Naive B cell (primary cell): ENCODE measurements around the gene ARFGAP2. TPM values are rescaled to one million over a fixed set of nuclear protein-coding genes. Genes with fewer than 3 reads are reported as not detected.
"Not testable (repeated sequence)": the region's sequence is repeated elsewhere in the genome, so short reads cannot be mapped to it uniquely, and the experiment has no call there.

Experiments used
- ATAC-seq, 2 donors: fragments of 150-1000 bp; cut with Tn5 transposase; 2 replicates each; pipeline ENCODE4 v1.10.0; 2021; ENCODE audit warnings: low read depth in 2 of 2, mild to moderate bottlenecking in 2 of 2, moderate library complexity in 2 of 2
- DNase-seq: peaks from one replicate; pipeline ENCODE4 v3.0.0; 2022
- H3K27ac Mint-ChIP-seq, 6 donors: one replicate each; pipeline ENCODE4 v1.8.0; 2020 to 2022; ENCODE audit warnings: mild to moderate bottlenecking in 6 of 6, mixed read lengths in 6 of 6, moderate library complexity in 5 of 6, inconsistent platforms in 2 of 6
- H3K27me3 Mint-ChIP-seq, 3 donors: one replicate each; pipeline ENCODE4 v1.8.0; 2021 to 2022; ENCODE audit warnings: mixed read lengths in 3 of 3, mild to moderate bottlenecking in 1 of 3
- H3K36me3 Mint-ChIP-seq, 2 donors: one replicate each; pipeline ENCODE4 v1.8.0; 2020 to 2022; ENCODE audit warnings: mixed read lengths in 2 of 2, inconsistent platforms in 1 of 2, mild to moderate bottlenecking in 1 of 2
- H3K4me1 Mint-ChIP-seq, 3 donors: one replicate each; pipeline ENCODE4 v1.8.0; 2020 to 2022; ENCODE audit warnings: mixed read lengths in 3 of 3, inconsistent platforms in 1 of 3, mild to moderate bottlenecking in 1 of 3, moderate library complexity in 1 of 3
- H3K4me3 Mint-ChIP-seq, 8 donors: one replicate each; pipeline ENCODE4 v1.8.0; 2020 to 2022; ENCODE audit warnings: mild to moderate bottlenecking in 8 of 8, mixed read lengths in 8 of 8, moderate library complexity in 8 of 8, inconsistent platforms in 2 of 8
- H3K9me3 Mint-ChIP-seq, 7 donors: one replicate each; pipeline ENCODE4 v1.8.0; 2020 to 2022; ENCODE audit warnings: mixed read lengths in 7 of 7, mild to moderate bottlenecking in 5 of 7, inconsistent platforms in 2 of 7, moderate library complexity in 1 of 7
- polyA plus RNA-seq, 6 donors: library from polyadenylated mRNA; unstranded; fragments of 300-500 nt; fragmentation: Illumina TruSeq; gene quantifications; one replicate each; pipeline ENCODE4 v1.2.3, GENCODE V29; 2021; ENCODE audit warnings: low read depth in 6 of 6

The ARFGAP2 gene
- polyA plus RNA-seq, 6 donors from 2014 or later, result 87.2 to 127 (median 100) TPM

- H3K27me3 Mint-ChIP-seq, result no peaks in the 10 kb centered on the region
Measured at GRCh38 chr11:47204637-47204989, 27.9 kb upstream of the ARFGAP2 start.

GRCh38 chr11:47202576-47202975 lies 25.9 kb upstream of the ARFGAP2 start:
- Mint-ChIP-seq H3K27me3 (peaks cover 0 to 5% (median 5%) of the 10 kb centered on the region in 3 donors), H3K27ac (no peak overlapping the region), H3K4me3 (no peak overlapping the region), H3K4me1 (no peaks in the 10 kb centered on the region), H3K9me3 (no peaks in the 10 kb centered on the region), H3K36me3 (no peaks in the 10 kb centered on the region)
- no peak for ATAC-seq
- no peak for DNase-seq

More at GRCh38 chr11:47204637-47204989, 27.9 kb upstream of the ARFGAP2 start:
- DNase-seq, result no peak
- peak overlapping the region in 1 of 6 donors; percentile 13 for H3K27ac Mint-ChIP-seq
- no peak overlapping the region for H3K4me3 Mint-ChIP-seq
- no peaks in the 10 kb centered on the region for H3K4me1 Mint-ChIP-seq
- no peak for ATAC-seq
- H3K9me3 Mint-ChIP-seq, result no peaks in the 10 kb centered on the region
- H3K36me3 Mint-ChIP-seq, result no peaks in the 10 kb centered on the region

GRCh38 chr11:47201015-47201414 lies 24.3 kb upstream of the ARFGAP2 start:
- H3K36me3 Mint-ChIP-seq, result no peaks in the 10 kb centered on the region
- no peak for ATAC-seq

GRCh38 chr11:47198161-47198560 lies 21.5 kb upstream of the ARFGAP2 start:
- H3K4me1 Mint-ChIP-seq, H3K9me3 Mint-ChIP-seq, H3K27ac Mint-ChIP-seq, H3K36me3 Mint-ChIP-seq, ATAC-seq, H3K4me3 Mint-ChIP-seq, DNase-seq: not testable (repeated sequence)
- peaks cover 0 to 19% (median 5%) of the 10 kb centered on the region in 3 donors for H3K27me3 Mint-ChIP-seq

More at GRCh38 chr11:47201015-47201414, 24.3 kb upstream of the ARFGAP2 start:
- Mint-ChIP-seq H3K4me1 (no peaks in the 10 kb centered on the region), H3K27ac (no peak overlapping the region), H3K4me3 (peak overlapping the region in 1 of 8 donors; percentile 22), H3K27me3 (peaks cover 0 to 13% (median 5%) of the 10 kb centered on the region in 3 donors), H3K9me3 (no peaks in the 10 kb centered on the region)
- DNase-seq, result no peak

- H3K4me1 Mint-ChIP-seq, result peaks cover 1 to 7% (median 5%) of the 10 kb centered on the region in 3 donors
- no peak overlapping the region for H3K4me3 Mint-ChIP-seq
- no peaks in the 10 kb centered on the region for H3K9me3 Mint-ChIP-seq
- H3K27ac Mint-ChIP-seq, result no peak overlapping the region
- DNase-seq (no peak), ATAC-seq (no peak)
- H3K27me3 Mint-ChIP-seq, result peaks cover 0 to 34% (median 5%) of the 10 kb centered on the region in 3 donors
- no peaks in the 10 kb centered on the region for H3K36me3 Mint-ChIP-seq
Measured at GRCh38 chr11:47192111-47192510, 15.4 kb upstream of the ARFGAP2 start.

- Mint-ChIP-seq H3K27me3 (peaks cover 0 to 35% (median 5%) of the 10 kb centered on the region in 3 donors), H3K4me1 (peaks cover 6 to 12% (median 12%) of the 10 kb centered on the region in 3 donors), H3K27ac (peak overlapping the region in 1 of 6 donors; percentile 28)
- not testable (repeated sequence) for DNase-seq, H3K36me3 Mint-ChIP-seq, H3K9me3 Mint-ChIP-seq, ATAC-seq, H3K4me3 Mint-ChIP-seq
Measured at GRCh38 chr11:47191137-47191536, 14.5 kb upstream of the ARFGAP2 start.

GRCh38 chr11:47189100-47189834 lies 12.6 kb upstream of the ARFGAP2 start:
- Mint-ChIP-seq H3K4me1 (peaks cover 6 to 12% (median 12%) of the 10 kb centered on the region in 3 donors), H3K27ac (no peak overlapping the region), H3K27me3 (peaks cover 1 to 36% (median 9%) of the 10 kb centered on the region in 3 donors), H3K36me3 (no peaks in the 10 kb centered on the region), H3K4me3 (peak overlapping the region in 3 of 8 donors; percentile 4 to 35 (median 22)), H3K9me3 (no peaks in the 10 kb centered on the region)
- no peak for DNase-seq
- no peak for ATAC-seq

GRCh38 chr11:47188259-47188658 lies 11.6 kb upstream of the ARFGAP2 start:
- DNase-seq, result no peak
- Mint-ChIP-seq H3K36me3 (no peaks in the 10 kb centered on the region), H3K4me3 (peak overlapping the region in 3 of 8 donors; percentile 9 to 81 (median 51)), H3K27me3 (peaks cover 4 to 46% (median 13%) of the 10 kb centered on the region in 3 donors), H3K27ac (no peak overlapping the region), H3K9me3 (no peaks in the 10 kb centered on the region), H3K4me1 (peaks cover 6 to 12% (median 12%) of the 10 kb centered on the region in 3 donors)
- ATAC-seq, result no peak

GRCh38 chr11:47187723-47188122 lies 11.0 kb upstream of the ARFGAP2 start:
- no peaks in the 10 kb centered on the region for H3K36me3 Mint-ChIP-seq
- no peak for ATAC-seq
- peaks cover 4 to 51% (median 13%) of the 10 kb centered on the region in 3 donors for H3K27me3 Mint-ChIP-seq
- peaks cover 6 to 12% (median 12%) of the 10 kb centered on the region in 3 donors for H3K4me1 Mint-ChIP-seq
- peak overlapping the region in 5 of 8 donors; percentile 68 to 89 (median 81) for H3K4me3 Mint-ChIP-seq
- DNase-seq, result no peak
- no peak overlapping the region for H3K27ac Mint-ChIP-seq
- no peaks in the 10 kb centered on the region for H3K9me3 Mint-ChIP-seq

- H3K27ac Mint-ChIP-seq, result peak overlapping the region in 3 of 6 donors; percentile 43 to 74 (median 52)
Measured at GRCh38 chr11:47186700-47187695, 10.3 kb upstream of the ARFGAP2 start.

GRCh38 chr11:47186076-47186699 lies 9.5 kb upstream of the ARFGAP2 start, which contains the start of gene PACSIN3:
Gene PACSIN3 (minus strand): TSS chr11:47186434. CDS start chr11:47182727, 3,707 bp downstream.
- H3K27me3 Mint-ChIP-seq, result peaks cover 4 to 53% (median 13%) of the 10 kb centered on the region in 3 donors
- peak within 1 kb of the TSS in 3 of 6 donors; percentile 43 to 74 (median 52) for H3K27ac Mint-ChIP-seq
- ATAC-seq (peak; percentile 71 to 73), DNase-seq (peak; percentile 39)
- H3K4me3 Mint-ChIP-seq, result peak within 1 kb of the TSS; percentile 80 to 92 (median 88)
- no peaks in the 10 kb centered on the region for H3K9me3 Mint-ChIP-seq
- peaks cover 6 to 12% (median 12%) of the 10 kb centered on the region in 3 donors for H3K4me1 Mint-ChIP-seq
- H3K36me3 Mint-ChIP-seq, result no peaks in the 10 kb centered on the region

More at GRCh38 chr11:47186700-47187695, 10.3 kb upstream of the ARFGAP2 start:
- Mint-ChIP-seq H3K4me3 (peak overlapping the region; percentile 80 to 92 (median 88)), H3K4me1 (peaks cover 6 to 12% (median 12%) of the 10 kb centered on the region in 3 donors), H3K27me3 (peaks cover 4 to 57% (median 13%) of the 10 kb centered on the region in 3 donors), H3K36me3 (no peaks in the 10 kb centered on the region), H3K9me3 (no peaks in the 10 kb centered on the region)
- ATAC-seq (peak; percentile 71 to 74), DNase-seq (peak; percentile 38)

GRCh38 chr11:47185305-47186075 lies 8.8 kb upstream of the ARFGAP2 start:
- Mint-ChIP-seq H3K4me1 (peaks cover 6 to 12% (median 12%) of the 10 kb centered on the region in 3 donors), H3K27me3 (peaks cover 4 to 50% (median 13%) of the 10 kb centered on the region in 3 donors), H3K36me3 (no peaks in the 10 kb centered on the region), H3K4me3 (peak overlapping the region in 7 of 8 donors; percentile 44 to 80 (median 56)), H3K27ac (no peak overlapping the region), H3K9me3 (no peaks in the 10 kb centered on the region)
- ATAC-seq (peak in 1 of 2 donors; percentile 2), DNase-seq (no peak)
